Neural crest cell (in vitro differentiated cells): ENCODE data around the gene ZSCAN30. TPM values are rescaled to one million over a fixed set of nuclear protein-coding genes. Genes with fewer than 3 reads are reported as not detected.
"Not testable (repeated sequence)": the region's sequence is repeated elsewhere in the genome, so short reads cannot be mapped to it uniquely, and the experiment has no call there.

Source experiments
- DNase-seq: peaks from one replicate; pipeline ENCODE4 v3.0.0; 2021; ENCODE audit warnings: low read depth, mixed read lengths, low spot score
- H3K27ac Mint-ChIP-seq: one replicate; pipeline ENCODE4 v1.8.0; 2021; ENCODE audit warnings: mild to moderate bottlenecking, mixed read lengths; ENCODE audit not compliant: unreplicated experiment
- H3K27me3 Mint-ChIP-seq: 2 replicates; pipeline ENCODE4 v1.8.0; 2021; ENCODE audit warnings: low read depth, mild to moderate bottlenecking, mixed read lengths
- H3K36me3 Mint-ChIP-seq: 2 replicates; pipeline ENCODE4 v1.8.0; 2021; ENCODE audit warnings: low read depth, mild to moderate bottlenecking, mixed read lengths
- H3K4me1 Mint-ChIP-seq: 2 replicates; pipeline ENCODE4 v1.8.0; 2021; ENCODE audit warnings: mixed read lengths
- H3K4me3 Mint-ChIP-seq: one replicate; pipeline ENCODE4 v1.8.0; 2021; ENCODE audit warnings: mild to moderate bottlenecking, mixed read lengths
- H3K9me3 Mint-ChIP-seq: 2 replicates; pipeline ENCODE4 v1.8.0; 2021; ENCODE audit warnings: mixed read lengths
- total RNA-seq: library from RNA; stranded (reverse); gene quantifications from 2 replicates; pipeline ENCODE4 v1.2.1, GENCODE V29; 2021
- TF ChIP-seq, protein P1 (sequence below): fragments of 200-600 bp; sonication (generic); conservative IDR thresholded peaks from 2 replicates; pipeline ENCODE4 v1.5.0; 2021; ENCODE audit warnings: antibody characterized with exemption, mild to moderate bottlenecking

ZSCAN30 gene
- total RNA-seq, 1 donor from 2014 or later: 14.6 TPM

- no peaks in the 10 kb centered on the region for H3K4me1 Mint-ChIP-seq
- no peak overlapping the region for H3K27ac Mint-ChIP-seq
- H3K9me3 Mint-ChIP-seq: no peaks in the 10 kb centered on the region
- H3K36me3 Mint-ChIP-seq: no peaks in the 10 kb centered on the region
- no peak overlapping the region for H3K4me3 Mint-ChIP-seq
- no peak for DNase-seq
- TF ChIP-seq, protein P1, sequence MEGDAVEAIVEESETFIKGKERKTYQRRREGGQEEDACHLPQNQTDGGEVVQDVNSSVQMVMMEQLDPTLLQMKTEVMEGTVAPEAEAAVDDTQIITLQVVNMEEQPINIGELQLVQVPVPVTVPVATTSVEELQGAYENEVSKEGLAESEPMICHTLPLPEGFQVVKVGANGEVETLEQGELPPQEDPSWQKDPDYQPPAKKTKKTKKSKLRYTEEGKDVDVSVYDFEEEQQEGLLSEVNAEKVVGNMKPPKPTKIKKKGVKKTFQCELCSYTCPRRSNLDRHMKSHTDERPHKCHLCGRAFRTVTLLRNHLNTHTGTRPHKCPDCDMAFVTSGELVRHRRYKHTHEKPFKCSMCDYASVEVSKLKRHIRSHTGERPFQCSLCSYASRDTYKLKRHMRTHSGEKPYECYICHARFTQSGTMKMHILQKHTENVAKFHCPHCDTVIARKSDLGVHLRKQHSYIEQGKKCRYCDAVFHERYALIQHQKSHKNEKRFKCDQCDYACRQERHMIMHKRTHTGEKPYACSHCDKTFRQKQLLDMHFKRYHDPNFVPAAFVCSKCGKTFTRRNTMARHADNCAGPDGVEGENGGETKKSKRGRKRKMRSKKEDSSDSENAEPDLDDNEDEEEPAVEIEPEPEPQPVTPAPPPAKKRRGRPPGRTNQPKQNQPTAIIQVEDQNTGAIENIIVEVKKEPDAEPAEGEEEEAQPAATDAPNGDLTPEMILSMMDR: no peak
- H3K27me3 Mint-ChIP-seq: no peaks in the 10 kb centered on the region
These were observed 75.0 kb downstream of the ZSCAN30 start for GRCh38 chr18:35215026-35215425.

GRCh38 chr18:35205746-35206458 lies 84.1 kb downstream of the ZSCAN30 start:
- DNase-seq, H3K27me3 Mint-ChIP-seq, H3K4me1 Mint-ChIP-seq, H3K9me3 Mint-ChIP-seq, H3K4me3 Mint-ChIP-seq, H3K27ac Mint-ChIP-seq: not testable (repeated sequence)
- H3K36me3 Mint-ChIP-seq: peaks cover 13% of the 10 kb centered on the region

GRCh38 chr18:35205199-35205712 lies 84.8 kb downstream of the ZSCAN30 start:
- Mint-ChIP-seq H3K27me3 (no peaks in the 10 kb centered on the region), H3K4me1 (no peaks in the 10 kb centered on the region), H3K9me3 (peaks cover 9% of the 10 kb centered on the region), H3K36me3 (peaks cover 13% of the 10 kb centered on the region), H3K4me3 (no peak overlapping the region), H3K27ac (peak overlapping the region; percentile 39)
- no peak for DNase-seq
- TF ChIP-seq, protein P1: no peak

GRCh38 chr18:35203067-35203466 lies 87.0 kb downstream of the ZSCAN30 start:
- H3K4me1 Mint-ChIP-seq: no peaks in the 10 kb centered on the region
- no peaks in the 10 kb centered on the region for H3K27me3 Mint-ChIP-seq
- DNase-seq: no peak
- peaks cover 13% of the 10 kb centered on the region for H3K36me3 Mint-ChIP-seq
- TF ChIP-seq, protein P1: no peak
- H3K9me3 Mint-ChIP-seq: peaks cover 9% of the 10 kb centered on the region
- no peak overlapping the region for H3K4me3 Mint-ChIP-seq
- no peak overlapping the region for H3K27ac Mint-ChIP-seq

- H3K4me1 Mint-ChIP-seq: no peaks in the 10 kb centered on the region
- H3K27me3 Mint-ChIP-seq: no peaks in the 10 kb centered on the region
- TF ChIP-seq, protein P1: no peak
- DNase-seq: no peak
- no peak overlapping the region for H3K4me3 Mint-ChIP-seq
- H3K27ac Mint-ChIP-seq: no peak overlapping the region
- H3K36me3 Mint-ChIP-seq: peaks cover 13% of the 10 kb centered on the region
- H3K9me3 Mint-ChIP-seq: peaks cover 9% of the 10 kb centered on the region
These were observed 88.6 kb downstream of the ZSCAN30 start for GRCh38 chr18:35201256-35201931.

Other genes with a start within 250 kb of the ZSCAN30 start
- gene MAPRE2, start 248.8 kb downstream of the ZSCAN30 start, total RNA-seq: 35.5 and 38.1 TPM in 2 replicates
- 27.6 and 30.3 TPM in 2 replicates for gene ZNF397, start 49.2 kb downstream of the ZSCAN30 start, total RNA-seq
- 89.3 and 91.0 TPM in 2 replicates for gene ZNF24, start 54.2 kb upstream of the ZSCAN30 start, total RNA-seq
- 2.9 and 3.6 TPM in 2 replicates for gene ZNF396, start 87.1 kb upstream of the ZSCAN30 start, total RNA-seq
- 33.8 and 34.4 TPM in 2 replicates for gene INO80C, start 207.7 kb upstream of the ZSCAN30 start, total RNA-seq